ENCODE results near the gene KLHL2.

GRCh38 chr4:165177725-165178666, 29.4 kb upstream of the KLHL2 start:
- TF ChIP-seq POLR2A (IDR thresholded peaks at IDR 0.05): no peak
- TF ChIP-seq CTCF (IDR thresholded peaks at IDR 0.05): no peak
